ENCODE results near the gene DDX49.

Gene DDX49, protein sequence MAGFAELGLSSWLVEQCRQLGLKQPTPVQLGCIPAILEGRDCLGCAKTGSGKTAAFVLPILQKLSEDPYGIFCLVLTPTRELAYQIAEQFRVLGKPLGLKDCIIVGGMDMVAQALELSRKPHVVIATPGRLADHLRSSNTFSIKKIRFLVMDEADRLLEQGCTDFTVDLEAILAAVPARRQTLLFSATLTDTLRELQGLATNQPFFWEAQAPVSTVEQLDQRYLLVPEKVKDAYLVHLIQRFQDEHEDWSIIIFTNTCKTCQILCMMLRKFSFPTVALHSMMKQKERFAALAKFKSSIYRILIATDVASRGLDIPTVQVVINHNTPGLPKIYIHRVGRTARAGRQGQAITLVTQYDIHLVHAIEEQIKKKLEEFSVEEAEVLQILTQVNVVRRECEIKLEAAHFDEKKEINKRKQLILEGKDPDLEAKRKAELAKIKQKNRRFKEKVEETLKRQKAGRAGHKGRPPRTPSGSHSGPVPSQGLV

DNA sequence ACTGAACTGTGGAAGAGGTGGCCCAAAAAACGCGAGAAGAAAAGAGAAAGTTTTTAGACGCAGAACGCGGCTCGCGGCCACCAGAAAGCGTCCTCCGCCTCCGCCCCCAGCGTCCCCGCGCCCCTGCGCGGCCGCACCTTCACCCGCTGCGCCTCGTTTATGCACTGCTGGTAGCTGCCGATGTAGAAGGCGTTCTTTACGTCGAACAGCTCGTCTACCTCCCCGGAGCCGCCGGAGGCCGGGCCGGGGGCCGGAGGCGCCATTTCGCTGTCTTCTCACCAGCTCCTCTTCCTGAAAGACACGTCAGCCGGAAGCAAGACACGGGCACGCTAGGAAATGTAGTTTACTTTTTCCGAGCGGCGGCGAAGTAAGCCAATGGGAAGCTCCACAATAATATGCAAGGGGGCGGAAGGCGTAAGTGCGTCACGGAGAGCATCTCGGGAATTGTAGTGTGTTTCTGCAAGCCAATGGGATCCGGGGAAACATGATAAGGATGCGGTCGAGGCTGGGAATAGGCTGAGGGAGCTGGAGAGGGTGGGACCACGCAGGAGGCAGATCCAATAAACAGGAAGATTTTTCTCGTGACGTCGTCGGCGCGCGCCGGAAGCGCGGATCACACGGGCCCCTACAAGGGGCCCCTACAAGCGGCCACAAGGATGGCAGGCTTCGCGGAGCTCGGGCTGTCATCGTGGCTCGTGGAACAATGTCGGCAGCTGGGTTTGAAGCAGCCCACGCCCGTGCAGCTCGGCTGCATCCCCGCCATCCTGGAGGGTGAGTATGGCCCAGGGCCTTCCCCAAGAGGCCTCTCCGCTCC lies at the start of gene DDX49, which contains the start of gene COPE:
Gene DDX49 (plus strand): TSS at position 630 of the 814 bp plus-strand sequence. CDS start 27 bp downstream, at position 657.
Gene COPE (minus strand): TSS at position 302 of the 814 bp plus-strand sequence. CDS start 39 bp downstream, at position 263.
- DNase-seq = peak; percentile 98

DNA sequence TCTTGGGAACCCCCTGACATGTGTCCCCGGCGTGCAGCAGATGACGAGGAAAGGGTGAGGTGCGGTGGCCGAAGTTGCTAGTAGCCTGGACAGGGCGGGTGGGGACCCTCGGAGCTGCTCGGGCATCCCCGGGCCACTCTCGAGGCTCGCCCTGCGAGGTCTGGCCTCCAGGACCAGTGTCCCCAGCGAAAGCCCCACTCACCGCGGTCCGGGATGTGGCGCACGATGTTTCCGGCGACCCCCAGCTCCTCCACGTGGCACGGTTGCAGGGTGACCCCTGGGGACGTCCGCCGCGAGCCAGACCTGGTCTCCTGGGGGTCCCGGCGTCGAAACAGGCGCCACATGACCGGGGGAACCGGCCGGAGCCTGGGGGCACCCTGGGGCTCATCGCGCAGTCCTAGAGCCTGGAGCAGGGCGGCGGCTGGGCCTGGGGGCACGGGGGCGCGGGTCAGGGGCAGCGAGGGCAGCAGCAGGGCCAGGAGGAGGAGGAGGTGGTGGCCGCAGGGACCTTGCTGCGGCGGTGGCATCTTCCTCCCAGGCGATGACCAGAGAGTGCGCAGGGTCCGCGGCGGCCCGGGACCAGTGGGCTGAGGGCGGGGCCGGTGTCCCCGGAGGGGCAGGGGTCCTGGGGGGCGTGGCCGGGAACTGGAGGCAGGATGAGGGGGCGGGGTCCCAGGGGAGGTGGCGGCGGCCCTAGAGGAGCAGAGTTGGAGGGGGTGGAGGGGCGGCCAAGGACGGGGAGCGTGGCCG lies 49.6 kb upstream of the DDX49 start:
- DNase-seq = no peak

DNA sequence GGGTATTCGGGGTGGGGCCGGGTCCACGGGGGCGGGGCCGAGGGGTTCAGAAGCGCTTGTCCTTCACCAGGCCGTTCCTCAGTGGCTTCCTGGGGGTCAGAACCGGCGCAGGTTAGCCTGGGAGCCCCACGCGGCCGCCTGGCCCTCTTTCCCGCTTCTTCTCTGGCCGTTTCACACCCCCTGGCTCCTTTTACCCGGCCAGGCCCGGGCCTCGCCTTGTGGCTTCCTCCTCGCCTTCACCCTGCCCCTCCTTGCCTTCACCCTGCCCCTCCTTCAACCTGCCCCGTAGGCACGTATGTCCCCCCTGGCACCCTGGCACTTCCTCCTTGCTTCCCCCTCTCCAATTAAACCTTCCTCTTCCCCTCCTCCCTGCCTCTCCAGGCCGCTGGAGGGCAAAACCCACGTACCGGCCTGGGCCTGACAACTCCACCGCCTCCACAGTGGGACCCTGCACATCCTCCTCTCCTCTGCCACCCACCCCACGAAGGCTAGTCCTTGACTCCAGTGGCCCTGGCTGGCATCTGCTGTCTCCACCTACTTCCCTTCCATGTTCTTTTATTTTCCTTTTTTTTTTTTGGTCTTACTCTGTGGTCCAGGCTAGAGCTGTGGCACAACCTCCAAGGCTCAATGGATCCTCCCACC lies 48.9 kb upstream of the DDX49 start:
- DNase-seq = no peak

DNA sequence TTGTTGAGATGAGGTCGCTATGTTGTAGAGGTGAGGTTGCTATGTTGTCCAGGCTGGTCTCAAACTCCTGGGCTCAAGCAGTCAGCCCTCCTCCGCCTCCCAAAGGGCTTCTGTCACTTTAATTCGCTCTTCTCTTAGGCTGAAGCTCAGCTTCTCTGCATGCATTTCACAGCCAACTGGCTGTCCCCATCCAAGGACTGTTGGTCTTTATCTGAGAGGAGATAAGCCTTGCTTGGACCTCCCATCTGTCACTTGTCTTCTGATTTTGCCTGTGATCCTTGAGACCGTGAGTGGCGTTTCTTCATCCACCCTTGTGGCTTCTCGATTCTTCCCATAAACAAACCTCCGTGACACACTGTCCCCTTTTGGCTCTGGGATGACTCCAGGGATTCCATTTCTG lies 48.0 kb upstream of the DDX49 start:
- no peak for DNase-seq

DNA sequence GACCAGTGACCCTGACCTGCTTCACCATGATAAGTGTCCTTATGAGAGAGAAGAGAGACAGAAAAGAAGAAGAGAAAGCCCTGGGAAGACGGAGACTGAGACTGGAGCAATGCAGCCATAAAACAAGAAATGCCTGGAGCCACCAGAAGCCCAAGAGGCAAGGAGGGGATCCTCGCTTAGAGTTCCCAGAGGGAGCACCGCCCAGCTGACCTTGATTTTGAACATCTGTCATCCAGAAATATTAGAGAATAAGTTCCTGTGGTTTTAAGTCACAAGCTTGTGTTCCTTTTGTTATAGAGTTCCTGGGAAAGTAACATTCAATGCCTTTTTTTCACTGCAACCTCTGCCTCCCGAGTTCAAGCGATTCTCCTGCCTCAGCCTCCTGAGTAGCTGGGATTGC lies 43.8 kb upstream of the DDX49 start:
- DNase-seq = no peak

DNA sequence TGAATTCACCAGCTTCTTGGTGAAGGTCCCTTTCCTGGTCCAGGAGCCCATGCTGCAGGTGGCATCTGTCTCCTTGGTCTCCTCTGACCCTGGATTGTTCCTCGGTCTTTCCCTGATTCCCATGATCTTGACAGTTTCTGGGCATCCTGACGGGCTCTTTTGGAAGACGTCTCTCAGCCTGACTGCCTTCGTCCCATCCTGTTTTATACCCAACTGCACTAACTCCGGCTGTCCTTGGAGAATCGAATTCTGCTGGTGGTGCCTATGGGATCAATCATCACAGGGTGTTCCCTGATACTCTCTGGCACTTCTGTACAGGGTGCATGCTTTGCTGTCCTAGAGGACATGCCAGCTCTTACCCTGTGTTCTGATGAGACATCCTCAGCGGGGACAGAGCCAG lies 42.6 kb upstream of the DDX49 start:
- DNase-seq = no peak

DNA sequence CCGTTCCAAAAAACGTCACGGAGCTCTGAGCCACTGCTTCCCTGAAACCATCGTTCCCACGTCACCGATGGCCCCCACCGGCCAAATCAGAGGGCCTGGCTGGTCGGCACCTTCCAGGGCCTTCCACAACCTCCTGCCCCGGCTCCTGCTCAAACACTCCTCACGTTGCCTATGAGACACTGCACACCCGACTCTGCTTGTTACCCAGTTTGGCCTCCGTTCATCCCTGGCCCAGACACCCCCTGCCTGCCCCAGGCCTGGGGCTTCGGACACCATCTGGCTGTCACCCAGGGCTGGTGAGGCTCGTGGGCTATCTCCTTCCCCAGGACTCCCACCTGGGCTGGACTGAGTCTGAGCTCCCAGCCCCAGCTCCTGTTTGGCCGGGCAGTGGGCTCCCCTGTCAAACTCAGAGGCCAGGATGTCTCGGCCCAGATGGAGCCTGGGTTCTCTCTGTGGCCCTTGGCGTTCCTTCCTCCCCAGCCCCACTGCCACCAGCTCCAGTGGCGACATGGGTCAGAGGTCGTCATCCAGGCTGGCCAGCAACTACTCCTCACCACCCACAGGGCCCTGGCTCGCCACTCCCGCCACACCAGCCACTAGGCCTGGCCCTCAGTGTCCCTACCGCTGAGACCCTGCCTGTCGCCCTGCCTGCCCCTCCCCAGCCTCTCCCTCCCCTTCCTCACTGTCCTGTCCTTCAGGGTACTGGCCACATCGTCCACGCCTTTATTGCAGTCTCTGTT lies 41.3 kb upstream of the DDX49 start:
- DNase-seq = no peak

DNA sequence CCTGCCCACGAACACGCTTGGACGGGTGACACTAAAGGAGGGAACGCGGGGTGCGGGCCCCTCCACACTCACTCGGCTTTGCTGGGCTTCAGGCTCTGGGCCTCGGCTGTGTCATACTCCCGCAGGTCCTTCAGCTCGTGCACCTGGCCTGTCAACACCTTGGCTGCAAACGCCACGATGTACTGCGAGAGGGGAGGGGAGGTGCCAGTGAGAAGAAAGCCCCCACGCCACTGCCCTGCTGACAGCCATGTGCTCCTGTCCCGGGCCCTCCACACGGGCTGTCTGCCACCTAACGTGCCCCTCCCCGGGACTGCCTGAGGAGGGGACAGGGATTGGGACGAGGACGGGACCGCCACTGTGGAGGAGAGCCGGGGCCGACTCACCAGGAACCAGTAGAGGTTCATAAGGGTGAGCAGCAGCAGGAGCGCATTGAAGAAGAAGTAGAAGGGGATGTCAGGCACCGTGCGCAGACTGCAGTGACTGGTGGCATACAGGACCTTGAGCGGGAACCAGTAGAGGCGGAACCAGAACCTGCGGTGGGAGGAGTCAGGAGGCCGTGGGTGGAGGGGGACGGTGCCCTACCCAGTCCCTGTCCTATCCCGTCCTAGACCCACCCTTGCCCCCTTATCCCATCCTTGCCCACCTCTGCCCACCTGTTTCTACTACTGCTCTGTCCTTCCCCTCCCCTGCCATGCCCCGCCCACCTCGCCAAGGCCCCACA lies 40.5 kb upstream of the DDX49 start:
- DNase-seq = no peak

DNA sequence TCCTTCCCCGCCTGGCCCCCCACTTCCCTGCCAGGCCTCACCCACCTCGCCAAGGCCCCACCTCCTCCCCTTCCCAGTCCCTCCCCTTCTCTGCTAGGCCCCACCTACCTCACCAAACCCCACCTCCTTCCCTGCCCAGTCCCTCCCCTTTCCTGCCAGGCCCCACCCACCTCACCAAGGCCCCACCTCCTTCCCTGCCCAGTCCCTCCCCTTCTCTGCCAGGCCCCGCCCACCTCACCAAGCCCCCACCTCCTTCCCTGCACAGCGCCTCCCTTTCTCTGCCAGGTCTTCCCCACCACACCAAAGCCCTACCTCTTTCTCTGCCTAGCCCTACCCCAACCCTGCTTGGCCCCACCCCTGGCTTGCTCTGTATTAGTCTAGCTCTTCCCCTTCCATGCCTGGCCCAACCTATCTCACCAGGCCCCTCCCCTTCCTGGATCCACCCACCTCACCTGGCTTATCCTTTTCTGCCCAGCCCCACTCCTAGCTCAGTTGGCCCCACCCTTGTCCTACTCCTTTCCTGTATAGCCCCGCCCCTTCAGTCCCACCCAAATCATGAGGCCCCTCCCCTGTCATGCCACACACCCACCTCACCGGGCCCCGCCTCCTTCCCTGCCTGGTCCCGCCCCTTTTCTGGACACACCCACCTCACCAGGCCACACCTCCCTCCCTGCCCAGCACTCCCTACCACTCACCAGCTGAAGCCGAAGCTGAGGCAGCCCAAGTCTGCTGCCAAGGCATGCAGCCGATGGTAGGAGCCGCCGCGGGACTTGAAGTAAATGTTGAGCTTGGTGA lies 39.7 kb upstream of the DDX49 start:
- peak; percentile 21 for DNase-seq

DNA sequence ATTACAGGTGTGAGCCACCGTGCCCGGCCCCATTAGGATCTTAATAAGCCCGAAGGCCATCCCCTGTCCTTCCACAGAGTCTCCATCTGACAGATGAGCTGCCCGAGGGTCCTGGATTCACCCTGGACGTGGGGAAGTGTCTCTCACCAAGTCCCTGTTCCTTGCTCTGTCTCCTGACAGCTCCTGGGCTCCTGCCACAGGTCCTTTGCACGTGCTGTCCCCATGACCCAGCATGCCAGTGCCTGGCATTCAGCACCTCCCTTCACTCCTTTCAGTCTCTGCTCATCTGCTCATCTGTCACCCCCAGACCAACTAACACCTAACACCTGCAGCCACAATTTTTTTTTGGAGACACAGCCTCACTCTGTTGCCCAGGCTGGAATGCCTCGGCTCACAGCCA lies 38.0 kb upstream of the DDX49 start:
- no peak for DNase-seq

DNA sequence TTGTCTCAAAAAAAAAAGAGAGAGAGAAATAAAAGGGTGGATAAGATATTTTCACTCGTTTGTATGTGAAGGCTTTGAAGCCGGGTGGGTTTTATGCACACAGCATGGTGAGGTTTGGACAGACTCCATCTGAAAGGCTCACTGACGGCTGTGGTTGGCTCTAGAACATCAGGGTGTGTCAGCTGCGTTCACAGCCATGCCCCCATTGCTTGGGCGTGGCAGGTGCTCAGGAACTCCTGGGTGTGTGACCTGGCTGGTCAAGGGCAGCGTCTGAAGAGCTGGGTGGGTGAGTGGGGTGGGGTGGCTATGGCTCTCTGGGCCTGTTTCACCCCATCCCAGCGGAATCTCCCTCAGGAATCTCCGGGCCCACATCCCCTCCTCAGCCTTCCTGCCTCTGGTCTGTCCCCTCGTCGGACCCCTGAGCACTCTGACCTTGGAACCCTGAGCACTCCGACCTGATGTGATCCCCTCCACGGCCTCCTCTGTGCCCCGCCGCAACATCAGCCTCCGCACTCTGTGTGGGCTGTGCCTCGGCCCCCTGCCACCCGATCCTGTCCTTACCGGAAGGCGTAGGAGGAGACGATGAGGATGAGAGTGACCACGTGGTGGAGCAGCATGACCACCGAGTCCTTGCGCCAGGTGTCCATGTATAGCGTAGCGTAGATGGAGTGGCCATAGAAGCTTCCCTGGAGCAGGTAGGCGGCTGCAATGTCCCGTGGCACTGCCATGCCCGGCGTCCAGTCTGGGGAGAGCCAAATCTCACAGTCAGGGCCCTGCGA lies 35.8 kb upstream of the DDX49 start:
- no peak for DNase-seq

DNA sequence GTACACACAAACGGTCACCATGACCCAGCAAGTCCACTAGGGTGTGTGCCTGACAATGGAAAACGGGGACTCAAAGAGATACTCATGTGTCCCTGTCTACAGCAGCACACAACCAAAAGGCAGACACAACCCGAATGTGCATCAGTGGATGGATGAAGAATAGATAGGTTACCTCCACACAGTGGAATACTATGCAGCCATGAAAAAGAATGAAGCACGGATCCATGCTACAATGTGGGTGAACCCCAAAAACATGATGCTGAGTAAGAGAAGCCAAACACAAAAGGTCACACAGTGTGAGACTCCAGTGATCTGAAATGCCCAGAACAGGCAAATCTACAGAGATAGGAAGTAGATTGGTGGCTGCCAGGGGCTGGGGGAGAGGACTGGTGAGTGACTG lies 32.5 kb upstream of the DDX49 start:
- no peak for DNase-seq

DNA sequence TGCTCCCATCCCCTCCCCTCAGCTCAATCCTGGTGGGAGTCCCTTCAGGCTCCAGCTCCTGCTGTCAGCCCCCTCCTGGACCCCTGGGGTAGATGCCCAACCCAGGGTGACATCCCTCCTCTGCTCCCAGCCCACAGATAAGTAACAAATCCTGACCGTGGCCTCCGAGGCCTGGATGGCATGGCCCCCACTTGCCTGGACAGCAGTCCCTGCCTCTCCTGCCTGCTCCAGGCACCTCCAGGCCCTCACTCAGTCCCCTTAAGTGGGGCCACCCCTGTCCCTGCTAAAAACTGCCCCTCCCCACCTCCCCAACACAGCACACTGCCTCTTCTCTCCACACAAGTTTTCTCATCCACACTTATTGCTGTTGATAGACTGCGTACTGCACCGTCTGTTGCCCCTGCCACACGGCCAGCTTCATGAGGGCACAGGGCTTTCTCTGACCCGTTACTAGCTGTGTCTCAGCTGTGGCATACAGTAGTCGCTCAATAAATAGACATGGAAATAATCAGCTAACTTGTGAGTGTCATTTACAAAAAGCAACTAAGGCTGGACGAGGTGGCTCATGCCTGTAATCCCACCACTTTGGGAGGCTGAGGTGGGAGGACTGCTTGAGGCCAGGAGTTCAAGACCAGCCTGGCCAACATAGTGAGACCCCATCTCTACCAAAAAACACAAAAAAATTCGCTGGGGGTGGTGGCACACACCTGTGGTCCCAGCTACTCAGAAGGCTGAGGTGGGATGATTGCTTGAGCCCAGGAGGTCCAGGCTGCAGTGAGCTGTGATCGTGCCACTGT lies 29.4 kb upstream of the DDX49 start:
- no peak for DNase-seq

DNA sequence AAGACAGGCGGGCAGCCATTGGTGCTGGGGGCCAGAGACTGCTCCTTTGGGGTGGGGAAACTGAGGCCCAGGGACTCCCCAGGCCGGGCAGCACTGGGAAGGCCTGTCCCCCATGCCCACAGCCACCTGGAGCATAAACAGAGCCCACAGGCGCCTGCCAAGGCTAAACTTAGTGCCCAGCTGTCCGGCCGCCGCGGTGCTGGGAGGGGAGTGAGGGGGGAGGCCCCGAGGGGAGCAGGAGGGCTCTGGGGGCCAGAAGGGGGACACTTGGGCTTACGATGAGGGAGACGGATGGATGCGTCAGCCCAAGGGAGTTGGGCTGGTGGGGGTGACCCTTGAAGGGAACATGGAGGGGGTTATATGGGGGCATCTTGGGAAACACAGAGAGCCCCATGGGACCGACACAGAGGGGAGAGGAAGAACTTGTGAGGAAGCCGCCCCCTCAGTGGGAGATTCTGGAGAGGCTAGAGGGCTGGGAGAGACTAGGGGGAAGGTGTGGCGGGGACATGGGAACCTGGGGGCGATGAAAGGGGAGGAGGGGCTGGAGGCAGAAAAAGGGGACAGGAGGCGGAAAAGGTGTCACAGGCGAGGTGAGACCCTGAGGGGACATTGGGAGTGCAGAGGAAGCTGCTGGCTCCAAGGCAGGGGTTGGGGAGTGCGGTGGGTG lies 25.8 kb upstream of the DDX49 start:
- DNase-seq = no peak

DNA sequence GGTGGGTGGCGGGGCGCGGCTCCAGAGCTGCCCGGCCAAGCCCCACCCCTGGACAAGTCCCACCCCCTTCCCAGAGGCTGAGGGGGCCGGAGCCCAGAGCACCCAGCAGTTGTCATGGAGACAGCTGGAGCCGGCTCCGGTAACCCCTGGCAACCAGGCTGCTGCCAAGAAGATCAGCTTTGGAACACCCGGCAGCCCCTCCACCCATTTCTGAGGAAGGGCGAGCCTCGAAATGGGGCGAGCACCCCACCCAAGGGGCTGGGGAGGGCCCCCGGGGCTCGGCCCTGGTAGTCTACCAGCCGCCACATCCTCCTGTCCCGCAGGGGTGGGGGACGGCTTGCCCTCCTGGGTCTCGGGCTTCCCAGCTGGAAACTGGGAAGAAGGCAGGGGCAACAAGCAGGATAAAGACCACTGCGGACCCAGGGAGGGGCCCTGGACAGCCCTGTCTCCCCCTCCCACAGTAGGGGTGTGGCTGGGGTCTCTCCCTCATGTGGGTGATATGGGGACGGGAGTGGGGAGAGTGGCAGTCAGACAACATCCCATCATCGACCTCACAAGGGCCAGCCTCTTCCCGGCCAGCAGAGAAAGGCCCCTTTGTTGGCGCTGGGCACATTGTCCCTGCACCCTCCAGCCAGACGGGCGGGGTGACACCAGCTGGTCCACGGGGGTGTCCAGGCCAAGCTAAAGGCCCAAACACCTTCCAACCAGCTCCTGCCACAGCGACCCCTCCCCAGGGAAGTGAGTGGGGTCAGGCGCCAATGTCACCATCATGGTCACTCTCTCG lies 25.1 kb upstream of the DDX49 start:
- no peak for DNase-seq

DNA sequence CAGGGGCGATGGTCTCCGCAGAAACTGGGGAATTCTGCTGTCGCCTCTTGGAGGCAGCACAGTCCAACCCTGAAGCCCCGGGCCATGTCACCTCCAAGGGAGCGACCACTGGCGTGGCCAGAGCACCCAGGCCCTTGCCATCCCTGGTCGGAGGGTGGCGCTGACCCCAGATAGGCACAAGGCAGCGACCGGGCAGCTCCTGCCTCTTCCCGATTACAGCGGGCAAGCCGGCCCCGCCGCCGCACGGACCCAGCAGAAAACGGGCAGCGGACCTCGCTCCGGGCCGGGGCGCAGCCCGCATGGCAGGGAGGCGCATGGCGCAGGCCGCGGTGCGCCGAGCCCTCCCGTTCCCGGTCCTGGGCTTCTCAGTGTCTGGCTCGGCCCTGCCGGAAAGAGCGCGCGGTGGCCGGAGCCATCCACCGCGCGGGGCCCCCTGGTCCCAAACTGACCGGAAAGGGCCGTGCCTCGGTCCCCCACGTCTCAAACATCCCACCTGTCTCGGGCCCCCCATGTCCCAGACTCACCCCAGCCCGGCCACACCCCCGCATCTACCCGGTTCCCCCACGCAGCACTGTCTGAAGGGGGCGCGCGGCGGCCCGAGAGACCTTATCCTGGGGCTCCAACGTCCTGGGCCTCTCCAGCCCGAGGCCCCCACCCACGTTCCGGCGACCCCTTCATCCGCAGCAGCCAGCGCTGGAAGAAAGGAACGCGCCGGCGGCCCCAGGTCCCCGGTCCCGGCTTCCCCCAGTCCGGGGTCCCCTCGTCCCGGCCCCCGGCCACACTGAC lies 24.3 kb upstream of the DDX49 start:
- DNase-seq = no peak
